ENCODE results near the gene TMEM117.

DNA sequence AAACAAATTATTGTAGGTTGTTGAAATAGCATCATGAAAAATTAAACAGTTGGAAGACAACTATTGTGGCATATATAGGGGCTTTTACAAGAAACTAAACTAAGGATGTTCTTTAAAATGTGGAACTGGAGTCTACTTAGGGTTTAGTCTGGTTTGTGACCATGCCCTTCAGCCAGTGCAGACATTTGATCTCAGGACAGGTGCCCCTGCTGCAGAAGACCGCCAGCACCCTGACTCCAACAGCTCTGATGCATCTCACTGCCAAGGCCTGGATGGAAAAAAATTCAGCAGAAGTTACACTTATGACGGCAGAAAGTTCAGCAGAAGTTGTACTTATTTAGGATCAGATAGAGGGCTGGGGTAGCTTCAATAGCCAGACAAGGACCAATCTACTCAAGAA lies 51.5 kb downstream of the TMEM117 start:
- TF ChIP-seq, protein P1, sequence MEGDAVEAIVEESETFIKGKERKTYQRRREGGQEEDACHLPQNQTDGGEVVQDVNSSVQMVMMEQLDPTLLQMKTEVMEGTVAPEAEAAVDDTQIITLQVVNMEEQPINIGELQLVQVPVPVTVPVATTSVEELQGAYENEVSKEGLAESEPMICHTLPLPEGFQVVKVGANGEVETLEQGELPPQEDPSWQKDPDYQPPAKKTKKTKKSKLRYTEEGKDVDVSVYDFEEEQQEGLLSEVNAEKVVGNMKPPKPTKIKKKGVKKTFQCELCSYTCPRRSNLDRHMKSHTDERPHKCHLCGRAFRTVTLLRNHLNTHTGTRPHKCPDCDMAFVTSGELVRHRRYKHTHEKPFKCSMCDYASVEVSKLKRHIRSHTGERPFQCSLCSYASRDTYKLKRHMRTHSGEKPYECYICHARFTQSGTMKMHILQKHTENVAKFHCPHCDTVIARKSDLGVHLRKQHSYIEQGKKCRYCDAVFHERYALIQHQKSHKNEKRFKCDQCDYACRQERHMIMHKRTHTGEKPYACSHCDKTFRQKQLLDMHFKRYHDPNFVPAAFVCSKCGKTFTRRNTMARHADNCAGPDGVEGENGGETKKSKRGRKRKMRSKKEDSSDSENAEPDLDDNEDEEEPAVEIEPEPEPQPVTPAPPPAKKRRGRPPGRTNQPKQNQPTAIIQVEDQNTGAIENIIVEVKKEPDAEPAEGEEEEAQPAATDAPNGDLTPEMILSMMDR (IDR thresholded peaks at IDR 0.05; ENCODE audit: extremely low read depth in 1 of 2, insufficient read depth in 1 of 2, low read depth in 1 of 2, low read length in 2 of 2) = no peak
- TF ChIP-seq EZH2 (IDR thresholded peaks at IDR 0.05; ENCODE audit: borderline replicate concordance, low read depth, low read length, severe bottlenecking) (no peak), POLR2AphosphoS5 (IDR thresholded peaks at IDR 0.05; ENCODE audit: insufficient read depth, low read depth, low read length) (no peak), MYC (IDR thresholded peaks at IDR 0.05; ENCODE audit: low read depth, low read length) (no peak), POLR2A (IDR thresholded peaks at IDR 0.05; ENCODE audit: low read depth, low read length) (no peak), GATA2 (IDR thresholded peaks at IDR 0.05; ENCODE audit: insufficient read depth, insufficient read length, low read depth, low read length) (no peak), JUN (IDR thresholded peaks at IDR 0.05; ENCODE audit: borderline replicate concordance, insufficient read depth, insufficient read length, low read depth) (no peak)

Measured in endothelial cell of umbilical vein (primary cell).